ENCODE results near the gene SNX25.

DNA sequence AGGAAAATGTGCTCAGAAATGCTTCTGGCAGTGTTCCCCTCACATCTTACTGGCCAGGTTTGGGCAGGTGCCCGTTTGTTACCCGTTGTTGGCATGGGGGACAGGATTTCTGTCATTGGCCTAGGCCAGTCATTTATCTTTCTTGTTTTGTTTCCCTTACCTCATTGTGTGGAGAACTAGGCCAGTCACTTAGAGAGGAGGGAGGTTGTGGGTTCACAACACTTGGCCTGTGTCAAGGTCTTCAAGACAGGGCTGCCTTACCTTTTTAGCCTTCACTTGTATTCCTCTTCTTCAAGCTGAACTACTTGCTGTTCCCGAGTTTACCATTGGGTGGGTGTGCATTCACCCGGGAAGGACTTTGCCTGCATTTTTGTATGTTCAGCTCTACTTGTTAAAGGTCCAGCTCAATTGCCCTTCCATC lies 17.7 kb downstream of the SNX25 start:
- TF ChIP-seq, protein P1, sequence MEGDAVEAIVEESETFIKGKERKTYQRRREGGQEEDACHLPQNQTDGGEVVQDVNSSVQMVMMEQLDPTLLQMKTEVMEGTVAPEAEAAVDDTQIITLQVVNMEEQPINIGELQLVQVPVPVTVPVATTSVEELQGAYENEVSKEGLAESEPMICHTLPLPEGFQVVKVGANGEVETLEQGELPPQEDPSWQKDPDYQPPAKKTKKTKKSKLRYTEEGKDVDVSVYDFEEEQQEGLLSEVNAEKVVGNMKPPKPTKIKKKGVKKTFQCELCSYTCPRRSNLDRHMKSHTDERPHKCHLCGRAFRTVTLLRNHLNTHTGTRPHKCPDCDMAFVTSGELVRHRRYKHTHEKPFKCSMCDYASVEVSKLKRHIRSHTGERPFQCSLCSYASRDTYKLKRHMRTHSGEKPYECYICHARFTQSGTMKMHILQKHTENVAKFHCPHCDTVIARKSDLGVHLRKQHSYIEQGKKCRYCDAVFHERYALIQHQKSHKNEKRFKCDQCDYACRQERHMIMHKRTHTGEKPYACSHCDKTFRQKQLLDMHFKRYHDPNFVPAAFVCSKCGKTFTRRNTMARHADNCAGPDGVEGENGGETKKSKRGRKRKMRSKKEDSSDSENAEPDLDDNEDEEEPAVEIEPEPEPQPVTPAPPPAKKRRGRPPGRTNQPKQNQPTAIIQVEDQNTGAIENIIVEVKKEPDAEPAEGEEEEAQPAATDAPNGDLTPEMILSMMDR (IDR thresholded peaks at IDR 0.05): peak in 1 of 4 experiments; percentile 12
- peak in 1 of 4 donors; percentile 13 for TF ChIP-seq POLR2AphosphoS5 (IDR thresholded peaks at IDR 0.05)
